ENCODE data around the gene ZBTB20. TPM values are rescaled to one million over a fixed set of nuclear protein-coding genes. Genes with fewer than 3 reads are reported as not detected.

ZBTB20 gene
- polyA plus RNA-seq, 1 of the 3 experiments (the other 2 are of a cell fraction), result 0.43 TPM

DNA sequence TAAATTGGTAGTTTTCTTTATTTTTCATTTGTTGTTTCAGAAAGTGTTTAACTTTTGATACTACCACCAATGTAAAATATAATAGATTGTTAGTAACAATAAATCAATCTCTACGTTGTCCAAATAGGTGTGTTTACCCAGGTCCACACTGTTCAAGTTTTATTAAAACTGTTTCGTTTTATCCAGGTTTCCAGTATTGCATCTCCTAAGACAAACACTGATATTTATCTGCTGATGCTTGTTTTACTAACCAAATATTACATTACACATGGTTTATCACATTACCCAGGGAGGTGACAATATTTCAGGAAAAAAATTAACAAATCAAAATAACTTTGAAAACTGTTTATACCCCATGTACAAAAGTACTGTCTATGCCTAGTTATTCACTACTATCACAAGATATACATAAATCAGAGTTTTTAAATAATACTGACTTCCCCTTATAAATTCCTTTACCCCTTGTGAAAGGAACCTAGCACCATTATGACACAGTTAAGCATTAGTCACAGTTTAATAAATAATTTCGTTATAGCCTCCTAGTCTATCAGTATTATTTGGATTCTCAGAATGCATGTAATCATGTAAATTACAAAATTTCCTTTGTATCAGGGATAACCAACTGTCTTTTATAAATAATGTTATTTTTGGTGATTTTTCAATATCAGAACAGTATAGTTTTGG is 205.3 kb downstream of the ZBTB20 start (continued):
- no peak for TF ChIP-seq EP300 (IDR thresholded peaks at IDR 0.05; ENCODE audit: borderline replicate concordance in 1 of 2, low read depth in 1 of 2, low read length in 1 of 2)
- TF ChIP-seq, protein P1, sequence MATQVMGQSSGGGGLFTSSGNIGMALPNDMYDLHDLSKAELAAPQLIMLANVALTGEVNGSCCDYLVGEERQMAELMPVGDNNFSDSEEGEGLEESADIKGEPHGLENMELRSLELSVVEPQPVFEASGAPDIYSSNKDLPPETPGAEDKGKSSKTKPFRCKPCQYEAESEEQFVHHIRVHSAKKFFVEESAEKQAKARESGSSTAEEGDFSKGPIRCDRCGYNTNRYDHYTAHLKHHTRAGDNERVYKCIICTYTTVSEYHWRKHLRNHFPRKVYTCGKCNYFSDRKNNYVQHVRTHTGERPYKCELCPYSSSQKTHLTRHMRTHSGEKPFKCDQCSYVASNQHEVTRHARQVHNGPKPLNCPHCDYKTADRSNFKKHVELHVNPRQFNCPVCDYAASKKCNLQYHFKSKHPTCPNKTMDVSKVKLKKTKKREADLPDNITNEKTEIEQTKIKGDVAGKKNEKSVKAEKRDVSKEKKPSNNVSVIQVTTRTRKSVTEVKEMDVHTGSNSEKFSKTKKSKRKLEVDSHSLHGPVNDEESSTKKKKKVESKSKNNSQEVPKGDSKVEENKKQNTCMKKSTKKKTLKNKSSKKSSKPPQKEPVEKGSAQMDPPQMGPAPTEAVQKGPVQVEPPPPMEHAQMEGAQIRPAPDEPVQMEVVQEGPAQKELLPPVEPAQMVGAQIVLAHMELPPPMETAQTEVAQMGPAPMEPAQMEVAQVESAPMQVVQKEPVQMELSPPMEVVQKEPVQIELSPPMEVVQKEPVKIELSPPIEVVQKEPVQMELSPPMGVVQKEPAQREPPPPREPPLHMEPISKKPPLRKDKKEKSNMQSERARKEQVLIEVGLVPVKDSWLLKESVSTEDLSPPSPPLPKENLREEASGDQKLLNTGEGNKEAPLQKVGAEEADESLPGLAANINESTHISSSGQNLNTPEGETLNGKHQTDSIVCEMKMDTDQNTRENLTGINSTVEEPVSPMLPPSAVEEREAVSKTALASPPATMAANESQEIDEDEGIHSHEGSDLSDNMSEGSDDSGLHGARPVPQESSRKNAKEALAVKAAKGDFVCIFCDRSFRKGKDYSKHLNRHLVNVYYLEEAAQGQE (IDR thresholded peaks at IDR 0.05; ENCODE audit: low read depth, low read length), result no peak
- no peak for TF ChIP-seq SIN3A (IDR thresholded peaks at IDR 0.05; ENCODE audit: borderline replicate concordance, low read depth, low read length)
- TF ChIP-seq CHD2 (IDR thresholded peaks at IDR 0.05; ENCODE audit: low read length, partially characterized antibody), result no peak
- TF ChIP-seq JUND (IDR thresholded peaks at IDR 0.05), result no peak
- no peak for TF ChIP-seq RCOR1 (IDR thresholded peaks at IDR 0.05; ENCODE audit: low read length)
- TF ChIP-seq, protein P2, sequence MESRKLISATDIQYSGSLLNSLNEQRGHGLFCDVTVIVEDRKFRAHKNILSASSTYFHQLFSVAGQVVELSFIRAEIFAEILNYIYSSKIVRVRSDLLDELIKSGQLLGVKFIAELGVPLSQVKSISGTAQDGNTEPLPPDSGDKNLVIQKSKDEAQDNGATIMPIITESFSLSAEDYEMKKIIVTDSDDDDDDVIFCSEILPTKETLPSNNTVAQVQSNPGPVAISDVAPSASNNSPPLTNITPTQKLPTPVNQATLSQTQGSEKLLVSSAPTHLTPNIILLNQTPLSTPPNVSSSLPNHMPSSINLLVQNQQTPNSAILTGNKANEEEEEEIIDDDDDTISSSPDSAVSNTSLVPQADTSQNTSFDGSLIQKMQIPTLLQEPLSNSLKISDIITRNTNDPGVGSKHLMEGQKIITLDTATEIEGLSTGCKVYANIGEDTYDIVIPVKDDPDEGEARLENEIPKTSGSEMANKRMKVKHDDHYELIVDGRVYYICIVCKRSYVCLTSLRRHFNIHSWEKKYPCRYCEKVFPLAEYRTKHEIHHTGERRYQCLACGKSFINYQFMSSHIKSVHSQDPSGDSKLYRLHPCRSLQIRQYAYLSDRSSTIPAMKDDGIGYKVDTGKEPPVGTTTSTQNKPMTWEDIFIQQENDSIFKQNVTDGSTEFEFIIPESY (IDR thresholded peaks at IDR 0.05; ENCODE audit: borderline replicate concordance, low read depth), result no peak

DNA sequence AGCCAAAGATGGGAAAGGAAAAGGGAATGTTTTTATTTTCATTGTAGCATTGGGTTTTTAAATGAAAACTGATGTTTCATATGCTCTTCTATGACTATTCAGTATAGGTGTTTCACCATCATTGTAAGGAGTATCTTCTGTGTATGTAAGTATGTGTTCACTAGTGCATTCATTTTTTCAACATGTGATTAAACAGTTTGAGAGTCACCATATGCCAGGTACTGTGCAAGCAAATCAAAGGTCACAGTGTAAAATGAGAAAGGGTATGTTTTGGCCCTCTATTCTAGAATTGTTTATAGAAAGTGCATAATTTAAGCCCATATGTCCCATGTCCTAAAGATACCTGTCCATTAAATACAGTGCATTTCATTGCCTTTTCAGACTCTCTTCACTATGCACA is 207.2 kb downstream of the ZBTB20 start:
- no peak for DNase-seq
- H3F3A ChIP-seq (replicated peaks; ENCODE audit: insufficient read depth), result no peaks in the 10 kb centered on the region
- H3K4me3 ChIP-seq (ENCODE audit: low read depth in 2 of 2, low read length in 1 of 2), result no peak overlapping the region
- no peak overlapping the region for H2AFZ ChIP-seq (ENCODE audit: low read depth)
- no peaks in the 10 kb centered on the region for H3K9me2 ChIP-seq
- no peak for TF ChIP-seq FOXJ3 (CRISPR knock-in tag; IDR thresholded peaks at IDR 0.05)
- TF ChIP-seq JUND (IDR thresholded peaks at IDR 0.05), result no peak
- TF ChIP-seq, protein P3, sequence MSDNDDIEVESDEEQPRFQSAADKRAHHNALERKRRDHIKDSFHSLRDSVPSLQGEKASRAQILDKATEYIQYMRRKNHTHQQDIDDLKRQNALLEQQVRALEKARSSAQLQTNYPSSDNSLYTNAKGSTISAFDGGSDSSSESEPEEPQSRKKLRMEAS (IDR thresholded peaks at IDR 0.05; ENCODE audit: low read depth), result no peak
- no peak for TF ChIP-seq EZH2phosphoT487 (IDR thresholded peaks at IDR 0.05; ENCODE audit: borderline replicate concordance, low read depth)
- no peak for TF ChIP-seq RAD21 (IDR thresholded peaks at IDR 0.05; ENCODE audit: low read length)
- ChIA-PET POLR2A (no interaction called here), CTCF (interaction anchor here (1.0 kb wide), 1 partner anchor 10 kb away, joined by 3 read pairs; no protein-coding TSS in a partner anchor)
- no peak overlapping the region for H3K27ac ChIP-seq (ENCODE audit: low read depth in 2 of 2, low read length in 1 of 2)
- no peaks in the 10 kb centered on the region for H3K9me3 ChIP-seq
- H4K20me1 ChIP-seq (ENCODE audit: insufficient read depth), result no peaks in the 10 kb centered on the region
- no peaks in the 10 kb centered on the region for H3K79me2 ChIP-seq (ENCODE audit: insufficient read depth)
- H3K4me1 ChIP-seq (ENCODE audit: control insufficient read depth in 1 of 2, insufficient read depth in 2 of 2, low read depth in 1 of 2, low read length in 1 of 2), result no peaks in the 10 kb centered on the region
- H3K27me3 ChIP-seq (ENCODE audit: insufficient read depth), result no peaks in the 10 kb centered on the region
- no peak overlapping the region for H3K9ac ChIP-seq
- no peak overlapping the region for H3K4me2 ChIP-seq
- H3K36me3 ChIP-seq (replicated peaks in 1 of 2; ENCODE audit: control insufficient read depth in 1 of 2, insufficient read depth in 2 of 2, low read length in 1 of 2), result no peaks in the 10 kb centered on the region

Measured in SK-N-SH (cell line).